ENCODE results near the gene ABCA3. TPM values are rescaled to one million over a fixed set of nuclear protein-coding genes. Genes with fewer than 3 reads are reported as not detected.

The ABCA3 gene
- total RNA-seq, 1 donor = 1.4 TPM

DNA sequence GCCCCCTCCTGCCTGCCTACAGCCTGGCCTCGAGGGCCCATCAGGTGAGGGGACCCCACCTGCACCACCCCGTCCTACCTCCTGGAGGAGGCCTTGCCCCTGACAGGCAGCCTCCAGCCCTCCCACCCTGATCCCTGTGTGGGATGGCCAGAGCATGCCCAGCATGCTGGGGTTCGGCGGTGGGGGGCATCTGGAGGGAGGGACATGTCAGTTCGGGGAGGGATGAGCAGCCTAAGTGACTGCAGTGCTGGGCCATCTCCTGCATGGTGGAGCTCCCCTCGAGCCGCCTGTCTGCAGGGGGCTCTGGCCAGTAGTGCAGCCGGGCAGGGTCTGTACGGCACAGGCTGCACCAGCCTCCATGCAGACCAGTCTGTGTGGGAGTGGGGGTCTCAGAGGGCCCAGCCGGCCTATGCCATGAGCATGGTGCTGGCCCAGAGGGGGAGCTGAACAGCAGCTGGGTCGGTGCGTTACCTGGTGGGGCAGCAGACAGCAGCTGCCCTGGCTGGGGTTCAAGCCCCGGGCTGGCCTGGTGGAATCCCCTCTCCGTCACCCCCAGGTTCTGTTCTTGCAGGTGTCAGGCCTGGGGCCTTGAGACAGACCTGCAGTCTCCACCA is 68.6 kb downstream of the ABCA3 start:
- peaks cover 9% of the 10 kb centered on the region for H4K20me1 ChIP-seq (ENCODE audit: insufficient read depth, low read length)
- TF ChIP-seq CTCF (IDR thresholded peaks at IDR 0.05; ENCODE audit: extremely low read depth, low read depth, low read length) = no peak

DNA sequence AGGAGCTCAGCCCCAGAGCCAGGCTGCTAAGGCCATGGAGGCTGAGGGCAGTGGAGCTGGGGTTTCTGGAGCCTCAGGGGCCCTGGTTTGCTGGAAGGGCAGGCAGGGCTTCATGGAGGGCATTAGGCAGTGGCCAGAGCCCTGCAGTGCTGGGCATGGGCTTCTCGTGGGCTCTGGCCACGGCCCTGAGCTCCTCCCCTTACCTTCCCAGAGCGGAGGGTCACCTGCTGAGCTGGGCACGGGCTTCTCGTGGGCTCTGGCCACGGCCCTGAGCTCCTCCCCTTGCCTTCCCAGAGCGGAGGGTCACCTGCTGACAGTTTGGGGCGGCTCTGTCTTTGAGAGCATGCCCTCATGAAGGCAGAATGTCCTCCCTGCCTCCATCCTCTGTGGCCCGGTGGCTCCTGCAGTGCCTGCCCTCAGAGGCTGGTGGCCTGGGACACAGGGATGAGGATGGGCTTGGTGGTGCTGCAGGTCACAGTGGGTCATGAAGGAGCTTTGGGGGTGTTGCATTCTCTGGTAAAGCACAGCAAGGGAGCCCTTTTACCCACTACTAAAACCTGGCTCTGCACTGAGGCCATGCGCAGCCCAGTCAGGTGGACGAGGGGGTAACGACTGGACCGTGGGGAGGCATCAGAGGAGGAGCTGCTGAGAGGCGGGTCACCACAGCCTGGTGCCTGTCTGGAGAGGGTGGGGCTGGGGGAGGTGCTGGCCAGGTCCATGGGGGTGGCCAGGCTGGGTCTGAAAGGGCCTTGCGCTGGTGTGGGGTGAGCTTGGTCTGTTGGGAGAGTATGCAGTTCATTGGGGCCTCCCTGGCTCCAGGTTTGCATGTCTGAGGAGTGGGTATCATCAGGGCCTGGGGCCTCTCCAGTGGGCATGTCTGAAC is 69.7 kb downstream of the ABCA3 start:
- H3K36me3 ChIP-seq (ENCODE audit: insufficient read depth, low read length) = peaks cover 3% of the 10 kb centered on the region
- DNase-seq (ENCODE audit: insufficient read length, low spot score, missing footprints) = peak; percentile 54
- no peaks in the 10 kb centered on the region for H3K9me3 ChIP-seq (ENCODE audit: low read depth, low read length)
- no peak overlapping the region for H2AFZ ChIP-seq (ENCODE audit: low read length)
- TF ChIP-seq CTCF (IDR thresholded peaks at IDR 0.05; ENCODE audit: extremely low read depth, low read depth, low read length) = no peak
- no peak overlapping the region for H3K4me2 ChIP-seq (ENCODE audit: insufficient read depth, low read length)
- H3K4me3 ChIP-seq (ENCODE audit: insufficient read depth, low read length) = no peak overlapping the region
- peaks cover 19% of the 10 kb centered on the region for H3K4me1 ChIP-seq (ENCODE audit: insufficient read depth, low read length)
- no peak overlapping the region for H3K27ac ChIP-seq (ENCODE audit: low read depth, low read length)
- H4K20me1 ChIP-seq (ENCODE audit: insufficient read depth, low read length) = peaks cover 18% of the 10 kb centered on the region
- H3K27me3 ChIP-seq (ENCODE audit: insufficient read depth, low read length) = peaks cover 1% of the 10 kb centered on the region
- H3K79me2 ChIP-seq (ENCODE audit: insufficient read depth, low read length) = peaks cover 46% of the 10 kb centered on the region

More for the DNA sequence above, 68.6 kb downstream of the ABCA3 start:
- H3K27ac ChIP-seq (ENCODE audit: low read depth, low read length) = no peak overlapping the region
- no peak overlapping the region for H2AFZ ChIP-seq (ENCODE audit: low read length)
- peaks cover 35% of the 10 kb centered on the region for H3K79me2 ChIP-seq (ENCODE audit: insufficient read depth, low read length)
- H3K4me3 ChIP-seq (ENCODE audit: insufficient read depth, low read length) = no peak overlapping the region
- H3K36me3 ChIP-seq (ENCODE audit: insufficient read depth, low read length) = no peaks in the 10 kb centered on the region
- H3K27me3 ChIP-seq (ENCODE audit: insufficient read depth, low read length) = peaks cover 12% of the 10 kb centered on the region
- H3K4me2 ChIP-seq (ENCODE audit: insufficient read depth, low read length) = no peak overlapping the region
- H3K9me3 ChIP-seq (ENCODE audit: low read depth, low read length) = no peaks in the 10 kb centered on the region
- DNase-seq (ENCODE audit: insufficient read length, low spot score, missing footprints) = peak; percentile 59
- peaks cover 10% of the 10 kb centered on the region for H3K4me1 ChIP-seq (ENCODE audit: insufficient read depth, low read length)

- peak; percentile 80 for DNase-seq (ENCODE audit: insufficient read length, low spot score, missing footprints)
- Histone ChIP-seq H3K36me3 (ENCODE audit: insufficient read depth, low read length) (peaks cover 5% of the 10 kb centered on the region), H3K79me2 (ENCODE audit: insufficient read depth, low read length) (peaks cover 53% of the 10 kb centered on the region), H3K27ac (ENCODE audit: low read depth, low read length) (no peak overlapping the region), H4K20me1 (ENCODE audit: insufficient read depth, low read length) (peaks cover 25% of the 10 kb centered on the region), H3K4me1 (ENCODE audit: insufficient read depth, low read length) (peaks cover 22% of the 10 kb centered on the region), H2AFZ (ENCODE audit: low read length) (no peak overlapping the region), H3K27me3 (ENCODE audit: insufficient read depth, low read length) (no peaks in the 10 kb centered on the region), H3K4me2 (ENCODE audit: insufficient read depth, low read length) (no peak overlapping the region), H3K4me3 (ENCODE audit: insufficient read depth, low read length) (no peak overlapping the region), H3K9me3 (ENCODE audit: low read depth, low read length) (no peaks in the 10 kb centered on the region)
- TF ChIP-seq CTCF (IDR thresholded peaks at IDR 0.05; ENCODE audit: extremely low read depth, low read depth, low read length) = no peak
Measured at GRCh38 chr16:2270070-2270462, 70.5 kb downstream of the ABCA3 start.
